VCaP (cell line): ENCODE results near the gene UIMC1.

Source experiments
- H3K27ac ChIP-seq: fragments of 450-650 bp; 2 replicates; pipeline ENCODE4 v1.5.1; 2017
- TF ChIP-seq, protein P1 (sequence below): fragments of 450-650 bp; conservative IDR thresholded peaks from 2 replicates; pipeline ENCODE4 v1.5.1; 2017; ENCODE audit warnings: mild to moderate bottlenecking, moderate library complexity

UIMC1 gene

DNA sequence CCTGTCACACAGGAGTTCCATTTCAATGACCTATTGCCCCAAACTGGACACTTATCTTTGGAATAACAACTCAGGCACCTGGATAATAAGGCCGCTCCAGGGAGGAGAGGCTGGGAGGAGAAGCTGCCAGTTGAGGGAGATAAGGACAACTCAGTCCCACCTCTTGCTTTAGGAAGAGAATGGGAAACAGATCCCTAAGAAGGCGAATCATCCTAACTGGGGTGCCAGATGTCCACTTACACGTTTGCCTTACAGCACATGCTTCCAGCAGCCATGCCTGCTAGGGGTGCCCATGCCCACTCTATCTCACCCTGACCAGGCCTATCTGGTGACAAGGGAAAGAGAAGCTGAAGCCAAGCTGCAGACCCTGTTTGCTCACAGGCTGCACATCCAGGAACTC is 113.9 kb downstream of the UIMC1 start:
- TF ChIP-seq, protein P1, sequence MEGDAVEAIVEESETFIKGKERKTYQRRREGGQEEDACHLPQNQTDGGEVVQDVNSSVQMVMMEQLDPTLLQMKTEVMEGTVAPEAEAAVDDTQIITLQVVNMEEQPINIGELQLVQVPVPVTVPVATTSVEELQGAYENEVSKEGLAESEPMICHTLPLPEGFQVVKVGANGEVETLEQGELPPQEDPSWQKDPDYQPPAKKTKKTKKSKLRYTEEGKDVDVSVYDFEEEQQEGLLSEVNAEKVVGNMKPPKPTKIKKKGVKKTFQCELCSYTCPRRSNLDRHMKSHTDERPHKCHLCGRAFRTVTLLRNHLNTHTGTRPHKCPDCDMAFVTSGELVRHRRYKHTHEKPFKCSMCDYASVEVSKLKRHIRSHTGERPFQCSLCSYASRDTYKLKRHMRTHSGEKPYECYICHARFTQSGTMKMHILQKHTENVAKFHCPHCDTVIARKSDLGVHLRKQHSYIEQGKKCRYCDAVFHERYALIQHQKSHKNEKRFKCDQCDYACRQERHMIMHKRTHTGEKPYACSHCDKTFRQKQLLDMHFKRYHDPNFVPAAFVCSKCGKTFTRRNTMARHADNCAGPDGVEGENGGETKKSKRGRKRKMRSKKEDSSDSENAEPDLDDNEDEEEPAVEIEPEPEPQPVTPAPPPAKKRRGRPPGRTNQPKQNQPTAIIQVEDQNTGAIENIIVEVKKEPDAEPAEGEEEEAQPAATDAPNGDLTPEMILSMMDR, result no peak
- H3K27ac ChIP-seq, result no peak overlapping the region

- H3K27ac ChIP-seq, result no peak overlapping the region
- TF ChIP-seq, protein P1, result no peak
These were observed 115.1 kb downstream of the UIMC1 start for GRCh38 chr5:176891331-176891958.

DNA sequence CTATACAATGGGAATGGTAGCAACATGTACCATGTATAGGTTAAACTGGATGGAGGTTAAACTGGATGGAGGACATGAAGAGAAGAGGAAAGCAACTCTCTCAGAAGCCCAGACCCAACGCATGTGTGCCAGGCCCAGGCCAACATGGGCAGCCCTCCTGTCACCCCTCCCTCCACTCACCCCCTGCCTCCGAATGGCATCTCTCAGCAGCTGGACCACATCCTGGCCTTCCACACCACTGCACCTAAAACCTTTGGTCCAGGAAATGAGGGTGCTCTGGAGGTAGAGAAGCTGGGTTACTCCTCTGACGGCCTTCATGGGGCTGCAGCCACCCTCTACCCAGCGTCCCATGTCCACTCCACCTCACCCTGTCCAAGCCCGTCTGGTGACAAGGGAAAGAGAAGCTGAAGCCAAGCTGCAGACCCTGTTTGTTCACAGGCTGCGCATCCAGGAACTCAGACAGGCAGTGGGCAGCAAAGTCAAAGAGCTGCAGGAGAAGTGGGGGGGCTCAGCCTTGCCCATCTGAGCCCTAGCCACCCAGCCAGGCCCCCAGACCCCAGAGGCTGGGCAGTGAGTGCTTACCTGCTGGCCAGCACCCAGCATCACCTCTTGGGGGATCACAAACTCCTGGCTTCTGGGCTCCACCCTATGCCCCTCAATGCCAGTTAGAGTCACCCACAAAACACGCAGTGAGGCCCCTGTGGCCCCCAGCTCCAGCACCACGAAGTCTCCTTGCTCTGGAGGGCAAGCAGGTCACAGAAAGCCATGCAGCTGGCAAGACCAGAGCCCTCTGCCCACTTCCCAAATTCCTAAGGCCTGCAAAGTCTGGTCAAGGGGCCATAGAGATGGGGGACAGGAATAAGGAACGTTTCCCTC is 115.9 kb downstream of the UIMC1 start:
- TF ChIP-seq, protein P1, result no peak
- no peak overlapping the region for H3K27ac ChIP-seq

GRCh38 chr5:176889321-176890280 is 117.0 kb downstream of the UIMC1 start:
- TF ChIP-seq, protein P1, result no peak
- no peak overlapping the region for H3K27ac ChIP-seq

GRCh38 chr5:176888865-176889165 is 117.8 kb downstream of the UIMC1 start:
- no peak overlapping the region for H3K27ac ChIP-seq
- TF ChIP-seq, protein P1, result no peak

- TF ChIP-seq, protein P1, result no peak
These were observed 118.3 kb downstream of the UIMC1 start for GRCh38 chr5:176888016-176888864.

More at GRCh38 chr5:176888016-176888864, 118.3 kb downstream of the UIMC1 start:
- H3K27ac ChIP-seq, result no peak overlapping the region
